Transverse colon (tissue), 3 donors: ENCODE measurements around the gene INPP5K.

Experiments used
- CTCF ChIP-seq, 5 experiments: fragments of 200-600 bp in 3 of 5; fragments of 450-650 bp in 2 of 5; sonication (generic) in 3 of 5; IDR thresholded peaks; 1 replicate in 2 of 5; 2 replicates in 3 of 5; pipeline ENCODE4 v1.5.1; 2016 to 2017; ENCODE audit warnings: antibody characterized with exemption in 5 of 5, inconsistent platforms in 3 of 5, mild to moderate bottlenecking in 2 of 5, moderate library complexity in 1 of 5
- EP300 ChIP-seq: sonication (generic); formaldehyde crosslinking; IDR thresholded peaks from one replicate; pipeline ENCODE4 v1.6.1; 2017; ENCODE audit warnings: antibody characterized with exemption, low read depth
- POLR2A ChIP-seq: fragments of 450-650 bp; IDR thresholded peaks from one replicate; pipeline ENCODE4 v1.6.1; 2016; ENCODE audit warnings: antibody characterized with exemption, mild to moderate bottlenecking, moderate library complexity

GRCh38 chr17:1509290-1509881 is 7.0 kb downstream of the INPP5K start:
- TF ChIP-seq CTCF (IDR thresholded peaks at IDR 0.05) (peak in 2 of 5 experiments; percentile 35 to 41), EP300 (peak; percentile 60), POLR2A (peak; percentile 41)
